BLaER1 treated with 17β-estradiol and CSF1 and Interleukin-3, amounts not matched to agents 10 nM and 100 nM (cell line): Measurements from ENCODE around the gene S1PR2.

Experiments
- H3K27ac ChIP-seq, 11 experiments: shearing (Covaris generic); formaldehyde crosslinking; 2 replicates each; pipeline ENCODE4 v1.8.1; 2022
- H3K27me3 ChIP-seq, 11 experiments: shearing (Covaris generic); formaldehyde crosslinking; 2 replicates each; pipeline ENCODE4 v1.8.1; 2022
- H3K36me3 ChIP-seq, 11 experiments: shearing (Covaris generic); formaldehyde crosslinking; 2 replicates each; pipeline ENCODE4 v1.8.1; 2022
- H3K4me1 ChIP-seq, 10 experiments: shearing (Covaris generic); formaldehyde crosslinking; 2 replicates each; pipeline ENCODE4 v1.8.1; 2022
- H3K4me2 ChIP-seq, 11 experiments: shearing (Covaris generic); formaldehyde crosslinking; 2 replicates each; pipeline ENCODE4 v1.8.1; 2022
- H3K4me3 ChIP-seq, 10 experiments: shearing (Covaris generic); formaldehyde crosslinking; 2 replicates each; pipeline ENCODE4 v1.8.1; 2022
- H3K9ac ChIP-seq, 11 experiments: shearing (Covaris generic); formaldehyde crosslinking; 2 replicates each; pipeline ENCODE4 v1.8.1; 2022
- H3K9me3 ChIP-seq, 11 experiments: shearing (Covaris generic); formaldehyde crosslinking; replicated peaks in 1 of 11; 2 replicates each; pipeline ENCODE4 v1.8.1; 2022
- H4K20me1 ChIP-seq, 11 experiments: shearing (Covaris generic); formaldehyde crosslinking; 2 replicates each; pipeline ENCODE4 v1.8.1; 2022
- Cebpa-rat ChIP-seq, 11 experiments: shearing (Covaris generic); IDR thresholded peaks; 2 replicates each; pipeline ENCODE4 v1.8.1; 2022

The S1PR2 gene

DNA sequence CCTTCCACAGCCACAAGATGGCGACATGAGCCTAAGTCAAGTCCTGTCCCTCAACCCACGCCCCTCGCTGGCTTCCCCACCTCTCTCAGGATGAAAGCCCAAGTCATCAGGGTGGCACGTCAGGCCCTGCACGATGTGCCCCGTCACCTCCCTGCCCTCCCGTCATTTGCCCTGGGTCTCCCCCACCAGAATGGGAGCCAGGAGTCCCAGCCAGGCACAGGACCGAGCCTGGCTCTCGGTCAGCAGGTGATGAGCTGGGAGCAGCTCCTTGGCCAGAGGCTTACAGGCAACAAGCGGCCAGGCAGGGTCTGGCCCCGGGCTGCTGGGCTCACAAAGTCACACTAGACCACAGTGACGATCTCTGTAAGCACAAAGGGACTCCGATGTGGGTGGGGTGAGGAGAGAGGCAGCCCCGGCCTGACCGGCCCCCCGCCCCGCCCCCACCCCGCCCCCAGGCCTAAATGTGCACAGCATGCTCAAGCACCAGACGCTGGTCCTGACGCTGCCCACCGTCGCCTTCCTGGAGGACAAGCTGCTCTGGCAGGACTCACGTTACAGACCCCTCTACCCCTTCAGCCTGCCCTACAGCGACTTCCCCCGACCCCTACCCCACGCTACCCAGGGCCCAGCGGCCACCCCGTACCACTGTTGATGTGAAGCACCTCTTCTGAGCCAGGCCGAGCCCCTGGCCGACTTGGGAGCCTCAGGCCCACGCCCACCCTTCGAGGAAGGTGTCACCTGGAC lies 28.2 kb upstream of the S1PR2 start:
- Histone ChIP-seq H3K4me1 (peaks cover 0 to 28% (median 15%) of the 10 kb centered on the region in 10 experiments; a peak in 13 of 20 replicates), H3K36me3 (peaks cover 48 to 60% (median 53%) of the 10 kb centered on the region in 11 experiments), H4K20me1 (peaks cover 0 to 54% (median 28%) of the 10 kb centered on the region in 11 experiments; a peak in 17 of 22 replicates), H3K27me3 (no peaks in the 10 kb centered on the region), H3K9me3 (no peaks in the 10 kb centered on the region), H3K4me2 (no peak overlapping the region), H3K27ac (no peak overlapping the region), H3K9ac (0 out of 22 replicates have a peak overlapping the region, but pooled peaks of 2 of the 11 experiments have one; percentile 5 to 18), H3K4me3 (no peak overlapping the region)
- no peak for TF ChIP-seq Cebpa-rat (IDR thresholded peaks at IDR 0.05)

DNA sequence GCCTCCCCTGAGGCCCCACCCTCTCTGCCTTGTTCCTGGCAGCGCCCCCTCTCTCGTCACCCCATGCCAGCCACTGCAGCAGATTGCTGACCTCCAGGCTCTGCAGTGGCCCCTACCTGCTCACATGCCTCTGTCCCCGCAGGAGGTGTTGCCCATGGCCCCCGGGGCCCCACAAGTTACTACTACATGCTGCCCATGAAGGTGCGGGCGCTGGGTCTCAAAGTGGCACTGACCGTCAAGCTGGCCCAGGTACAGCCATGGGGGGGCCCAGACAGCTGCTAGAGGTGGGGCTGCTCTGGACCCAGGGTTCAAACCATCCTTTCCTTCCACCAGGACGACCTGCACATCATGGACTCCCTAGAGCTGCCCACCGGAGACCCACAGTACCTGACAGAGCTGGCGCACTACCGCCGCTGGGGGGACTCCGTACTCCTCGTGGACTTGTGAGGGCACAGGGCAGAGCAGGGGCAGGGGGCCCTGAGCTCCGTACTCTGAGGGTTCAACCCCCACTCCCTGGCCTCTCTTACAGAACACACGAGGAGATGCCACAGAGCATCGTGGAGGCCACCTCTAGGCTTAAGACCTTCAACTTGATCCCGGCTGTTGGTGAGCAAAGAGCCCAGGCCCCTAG lies 27.1 kb upstream of the S1PR2 start:
- H3K27ac ChIP-seq, result no peak overlapping the region
- no peaks in the 10 kb centered on the region for H3K27me3 ChIP-seq
- no peaks in the 10 kb centered on the region for H3K9me3 ChIP-seq
- H3K9ac ChIP-seq, result no peak overlapping the region
- peaks cover 54 to 71% (median 63%) of the 10 kb centered on the region in 11 experiments for H3K36me3 ChIP-seq
- H4K20me1 ChIP-seq, result peaks cover 0 to 66% (median 37%) of the 10 kb centered on the region in 11 experiments; a peak in 18 of 22 replicates
- no peak for TF ChIP-seq Cebpa-rat (IDR thresholded peaks at IDR 0.05)
- no peak overlapping the region for H3K4me3 ChIP-seq
- peaks cover 5 to 39% (median 24%) of the 10 kb centered on the region in 10 experiments for H3K4me1 ChIP-seq
- no peak overlapping the region for H3K4me2 ChIP-seq

GRCh38 chr19:10256970-10257615 lies 26.0 kb upstream of the S1PR2 start:
- no peaks in the 10 kb centered on the region for H3K9me3 ChIP-seq
- peaks cover 13 to 47% (median 29%) of the 10 kb centered on the region in 10 experiments for H3K4me1 ChIP-seq
- no peak overlapping the region for H3K4me3 ChIP-seq
- H3K27me3 ChIP-seq, result no peaks in the 10 kb centered on the region
- no peak overlapping the region for H3K27ac ChIP-seq
- H3K9ac ChIP-seq, result no peak overlapping the region
- H4K20me1 ChIP-seq, result peaks cover 0 to 74% (median 37%) of the 10 kb centered on the region in 11 experiments; a peak in 19 of 22 replicates
- H3K4me2 ChIP-seq, result no peak overlapping the region
- TF ChIP-seq Cebpa-rat (IDR thresholded peaks at IDR 0.05), result no peak
- H3K36me3 ChIP-seq, result peaks cover 54 to 74% (median 63%) of the 10 kb centered on the region in 11 experiments

GRCh38 chr19:10256551-10256950 lies 25.4 kb upstream of the S1PR2 start:
- H3K27me3 ChIP-seq, result no peaks in the 10 kb centered on the region
- H3K4me2 ChIP-seq, result no peak overlapping the region
- no peak overlapping the region for H3K4me3 ChIP-seq
- H3K4me1 ChIP-seq, result peaks cover 13 to 42% (median 27%) of the 10 kb centered on the region in 10 experiments
- no peaks in the 10 kb centered on the region for H3K9me3 ChIP-seq
- H4K20me1 ChIP-seq, result peaks cover 0 to 74% (median 37%) of the 10 kb centered on the region in 11 experiments; a peak in 19 of 22 replicates
- no peak for TF ChIP-seq Cebpa-rat (IDR thresholded peaks at IDR 0.05)
- peaks cover 54 to 74% (median 63%) of the 10 kb centered on the region in 11 experiments for H3K36me3 ChIP-seq
- H3K27ac ChIP-seq, result no peak overlapping the region
- H3K9ac ChIP-seq, result no peak overlapping the region

DNA sequence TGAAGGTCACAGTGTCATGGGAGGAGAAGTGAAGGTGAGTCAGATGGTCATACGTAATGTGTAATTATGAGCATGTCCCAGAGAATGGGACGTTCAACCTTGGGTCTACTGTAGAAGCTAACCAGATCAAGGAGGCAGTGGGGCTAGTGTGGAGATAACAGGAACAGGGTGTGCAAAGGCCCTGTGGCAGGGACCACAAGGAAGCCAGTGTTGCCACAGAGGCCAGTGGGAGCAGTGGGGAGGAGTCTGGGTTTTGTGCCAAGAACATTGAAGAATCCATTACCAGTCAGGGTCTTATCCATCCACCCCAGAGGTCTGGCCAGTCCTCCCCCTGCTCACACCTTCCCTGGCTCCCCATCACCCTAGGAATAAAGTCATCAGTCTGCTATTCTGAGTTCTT lies 24.2 kb upstream of the S1PR2 start:
- H3K9ac ChIP-seq, result no peak overlapping the region; a peak in 1 of 22 replicates
- no peaks in the 10 kb centered on the region for H3K27me3 ChIP-seq
- no peak overlapping the region for H3K27ac ChIP-seq
- H3K4me2 ChIP-seq, result no peak overlapping the region
- peaks cover 54 to 71% (median 62%) of the 10 kb centered on the region in 11 experiments for H3K36me3 ChIP-seq
- H3K9me3 ChIP-seq, result no peaks in the 10 kb centered on the region
- peaks cover 21 to 39% (median 31%) of the 10 kb centered on the region in 10 experiments for H3K4me1 ChIP-seq
- H4K20me1 ChIP-seq, result peaks cover 0 to 70% (median 37%) of the 10 kb centered on the region in 11 experiments; a peak in 19 of 22 replicates
- no peak for TF ChIP-seq Cebpa-rat (IDR thresholded peaks at IDR 0.05)
- no peak overlapping the region for H3K4me3 ChIP-seq

DNA sequence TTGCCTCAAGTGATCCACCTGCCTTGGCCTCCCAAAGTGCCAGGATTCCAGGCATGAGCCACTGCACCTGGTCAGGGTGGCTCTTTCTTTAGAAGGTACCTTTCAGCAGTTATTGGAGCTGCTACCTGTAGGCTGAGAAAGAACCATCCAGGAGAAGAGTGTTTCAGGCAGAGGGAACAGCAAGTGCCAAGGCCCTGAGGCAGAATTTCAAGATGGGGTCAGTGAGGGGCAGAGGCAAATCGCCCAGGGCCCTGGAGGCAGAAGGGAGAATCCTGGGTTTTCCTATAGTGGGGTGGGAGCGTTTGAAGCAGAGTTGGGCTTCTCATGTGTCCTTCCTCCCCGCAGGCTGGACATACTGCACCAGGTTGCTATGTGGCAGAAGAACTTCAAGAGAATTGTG lies 23.1 kb upstream of the S1PR2 start:
- peaks cover 0 to 63% (median 36%) of the 10 kb centered on the region in 11 experiments; a peak in 19 of 22 replicates for H4K20me1 ChIP-seq
- H3K27me3 ChIP-seq, result no peaks in the 10 kb centered on the region
- H3K4me2 ChIP-seq, result peak overlapping the region in 6 of 11 experiments; percentile 10 to 98 (median 96); a peak in 4 of 22 replicates
- no peak for TF ChIP-seq Cebpa-rat (IDR thresholded peaks at IDR 0.05)
- H3K27ac ChIP-seq, result no peak overlapping the region
- H3K9ac ChIP-seq, result peak overlapping the region in 5 of 11 experiments; percentile 1 to 89 (median 14); a peak in 5 of 22 replicates
- H3K4me3 ChIP-seq, result 0 out of 20 replicates have a peak overlapping the region, but pooled peaks of 1 of the 10 experiments have one; percentile 91
- H3K9me3 ChIP-seq, result no peaks in the 10 kb centered on the region
- peaks cover 49 to 62% (median 54%) of the 10 kb centered on the region in 11 experiments for H3K36me3 ChIP-seq
- H3K4me1 ChIP-seq, result peaks cover 21 to 35% (median 31%) of the 10 kb centered on the region in 10 experiments

GRCh38 chr19:10252707-10253106 lies 21.6 kb upstream of the S1PR2 start:
- Histone ChIP-seq H3K27ac (peak overlapping the region; percentile 46 to 90 (median 86)), H3K4me1 (peaks cover 31 to 48% (median 41%) of the 10 kb centered on the region in 10 experiments)

GRCh38 chr19:10251792-10252694 lies 20.9 kb upstream of the S1PR2 start, which contains the start of gene MRPL4:
TSS of gene MRPL4 (plus strand) at chr19:10252214. CDS start at chr19:10252254, 40 bp downstream.
- H3K9me3 ChIP-seq, result no peaks in the 10 kb centered on the region
- peaks cover 31 to 54% (median 47%) of the 10 kb centered on the region in 10 experiments for H3K4me1 ChIP-seq
- peak within 1 kb of the TSS; percentile 89 to 100 (median 98) for H3K4me2 ChIP-seq
- peak within 1 kb of the TSS; percentile 46 to 90 (median 86) for H3K27ac ChIP-seq
- H3K27me3 ChIP-seq, result no peaks in the 10 kb centered on the region
- H3K9ac ChIP-seq, result peak within 1 kb of the TSS; percentile 80 to 94 (median 89)
- H3K36me3 ChIP-seq, result peaks cover 30 to 40% (median 36%) of the 10 kb centered on the region in 11 experiments
- H4K20me1 ChIP-seq, result peaks cover 0 to 45% (median 18%) of the 10 kb centered on the region in 11 experiments; a peak in 12 of 22 replicates
- peak within 1 kb of the TSS; percentile 69 to 93 (median 89) for H3K4me3 ChIP-seq
- no peak for TF ChIP-seq Cebpa-rat (IDR thresholded peaks at IDR 0.05)

More at GRCh38 chr19:10252707-10253106, 21.6 kb upstream of the S1PR2 start:
- peaks cover 37 to 47% (median 42%) of the 10 kb centered on the region in 11 experiments for H3K36me3 ChIP-seq
- no peaks in the 10 kb centered on the region for H3K27me3 ChIP-seq
- no peak for TF ChIP-seq Cebpa-rat (IDR thresholded peaks at IDR 0.05)
- H3K9ac ChIP-seq, result peak overlapping the region; percentile 80 to 94 (median 89)
- H4K20me1 ChIP-seq, result peaks cover 0 to 51% (median 21%) of the 10 kb centered on the region in 11 experiments; a peak in 14 of 22 replicates
- H3K4me3 ChIP-seq, result peak overlapping the region; percentile 69 to 93 (median 89)
- H3K4me2 ChIP-seq, result peak overlapping the region; percentile 89 to 100 (median 98)
- no peaks in the 10 kb centered on the region for H3K9me3 ChIP-seq
